T-helper 2 cell (primary cell): ENCODE measurements around the gene SEC24D.

Experiments
- DNase-seq, 5 experiments: peaks; one replicate each; pipeline versions ENCODE4 v3.0.0 to v3.0.0-alpha.2; 2012 to 2022

SEC24D gene

DNA sequence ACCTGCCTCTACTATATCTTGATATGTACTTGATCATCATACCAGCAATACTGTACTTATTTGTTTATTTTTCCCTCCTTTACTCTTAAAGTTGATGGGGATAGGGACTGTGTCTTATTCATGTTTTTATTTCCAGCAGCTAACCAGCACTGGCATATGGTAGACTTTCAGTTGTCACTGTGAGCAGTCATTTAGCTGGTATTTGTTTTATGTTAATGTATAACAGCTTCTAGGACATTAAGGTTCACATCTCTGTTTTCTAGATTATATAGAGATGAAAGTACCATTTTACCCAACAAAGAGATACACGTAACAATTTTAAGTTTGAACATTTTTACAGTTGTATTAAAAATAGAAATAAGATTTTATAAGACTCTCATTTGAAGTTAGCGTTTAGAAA, 132.8 kb downstream of the SEC24D start:
- DNase-seq = no peak

DNA sequence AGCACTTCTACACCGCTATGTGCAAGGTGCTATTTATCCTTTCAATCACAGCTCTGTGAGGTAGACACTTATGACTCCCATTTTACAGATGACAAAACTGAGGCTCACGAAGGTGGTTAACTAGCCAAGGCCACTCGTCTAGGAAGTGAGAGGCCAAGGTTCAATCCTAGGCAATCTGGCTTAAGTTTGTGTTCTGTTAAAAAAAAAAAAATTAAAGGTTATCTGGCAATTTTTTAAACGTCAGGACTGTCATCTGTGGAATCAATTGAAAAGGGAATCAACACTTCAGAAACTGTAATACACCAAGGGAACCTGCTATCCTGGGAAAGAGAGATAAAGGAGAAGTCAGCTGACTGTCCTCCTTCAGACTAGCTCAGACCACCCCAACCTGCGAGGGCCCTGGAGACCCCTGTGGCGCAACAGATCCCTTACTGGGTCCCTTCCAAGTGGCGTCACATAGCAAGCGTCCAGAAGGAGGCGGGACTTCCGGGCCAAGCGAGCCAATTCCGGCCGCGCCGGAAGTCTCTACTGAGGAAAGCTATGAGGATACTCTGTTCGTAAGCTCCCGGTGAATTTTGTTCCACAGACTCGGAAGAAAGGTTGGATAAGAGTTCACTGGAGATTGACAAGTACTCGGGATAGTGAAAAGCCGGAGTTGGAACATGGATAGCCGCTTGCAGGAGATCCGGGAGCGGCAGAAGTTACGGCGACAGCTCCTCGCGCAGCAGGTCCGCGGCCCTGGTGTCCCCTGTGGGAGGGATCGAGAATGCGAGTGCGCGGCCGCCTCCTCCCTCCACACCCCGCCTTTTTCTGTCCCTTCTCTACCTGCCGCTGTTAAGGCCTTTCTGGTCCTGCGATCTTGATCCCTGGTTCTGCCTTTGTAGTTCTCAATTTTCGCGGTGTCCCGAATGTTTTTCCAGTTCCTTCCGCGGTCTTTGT, 150.8 kb downstream of the SEC24D start, which contains the start of gene METTL14:
Gene METTL14 (plus strand): TSS at position 520 of the 939 bp plus-strand sequence. CDS start 143 bp downstream, at position 663.
- peak; percentile 60 to 90 (median 79) for DNase-seq

DNA sequence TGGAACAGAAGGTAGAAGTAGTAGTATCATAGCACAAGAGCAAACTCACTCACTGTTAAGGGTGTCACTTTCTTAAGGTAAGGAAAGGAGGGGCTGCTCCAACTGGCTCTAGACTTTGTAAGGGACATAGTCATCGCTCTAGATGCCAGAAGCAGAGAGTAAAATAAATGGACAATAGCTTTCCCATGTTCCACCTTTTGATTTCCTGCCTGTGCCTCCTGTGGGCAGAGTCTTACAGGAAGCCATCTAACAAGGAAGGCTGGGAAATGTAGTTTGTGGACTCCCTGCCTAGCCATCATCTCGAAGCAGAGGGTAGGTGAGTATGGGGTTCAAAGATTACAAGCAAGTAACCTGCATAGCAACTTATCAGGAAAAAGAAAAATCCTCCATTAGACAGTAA, 152.4 kb downstream of the SEC24D start:
- no peak for DNase-seq

DNA sequence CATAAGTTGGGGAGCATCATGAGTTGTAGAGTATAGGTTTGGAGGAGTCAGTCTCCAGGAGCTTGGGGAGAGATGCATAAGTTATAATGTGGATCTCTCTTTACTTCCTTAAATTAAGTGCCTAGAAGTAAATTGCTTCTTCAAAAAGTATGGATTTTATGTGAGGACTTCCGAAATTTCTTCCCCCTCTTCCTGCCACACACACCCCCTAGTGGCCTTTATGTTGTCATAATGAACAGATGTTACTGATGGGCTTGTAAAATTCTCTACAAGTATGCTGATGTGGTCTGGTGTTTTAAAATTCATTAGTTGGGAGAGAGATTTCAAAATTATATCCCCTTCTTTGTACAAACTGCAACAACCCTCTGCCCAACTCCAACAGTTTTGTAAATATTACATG, 153.0 kb downstream of the SEC24D start:
- no peak for DNase-seq

DNA sequence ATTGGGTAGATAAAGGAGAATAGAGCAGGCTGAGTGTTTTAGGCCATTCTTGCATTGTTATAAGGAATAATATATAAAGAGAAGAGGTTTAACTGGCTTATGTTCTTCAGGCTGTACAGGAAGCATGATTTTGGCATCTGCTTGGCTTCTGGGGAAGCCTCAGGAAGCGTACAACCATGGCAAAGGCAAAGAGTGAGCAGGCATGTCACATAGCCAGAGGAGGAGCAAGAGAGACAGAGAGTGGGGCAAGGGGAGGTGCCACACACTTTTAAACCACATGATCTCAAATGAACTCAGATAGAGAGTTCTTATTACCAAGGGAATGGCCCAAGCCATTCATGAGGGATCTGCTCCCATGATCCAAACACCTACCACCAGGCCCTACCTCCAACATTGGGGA, 155.1 kb downstream of the SEC24D start:
- no peak for DNase-seq

DNA sequence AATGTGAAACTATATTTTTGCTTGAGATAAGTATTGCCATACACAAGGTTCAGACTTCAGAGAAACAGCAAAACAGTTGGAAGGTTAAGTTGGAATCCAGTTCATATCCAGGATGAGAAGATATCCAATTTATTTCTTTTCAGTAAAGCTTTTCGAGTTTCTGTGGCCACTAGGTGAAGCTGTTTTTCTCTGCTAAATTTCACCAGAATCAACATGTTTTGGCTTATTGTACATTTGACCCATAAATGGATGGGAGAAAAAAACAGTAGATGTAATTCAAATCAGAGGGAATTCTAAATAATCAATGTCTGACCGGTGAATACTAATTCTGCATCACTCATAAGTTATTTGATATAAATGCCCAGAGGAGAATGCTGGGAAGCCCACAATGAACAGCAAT, 159.8 kb downstream of the SEC24D start:
- no peak for DNase-seq
